OCI-LY3 (cell line): ENCODE measurements around the gene PLXNC1.

Experiments used
- H2AFZ ChIP-seq: fragments of 200-600, 300-600 bp; shearing (Covaris generic); 2 replicates; pipeline ENCODE4 v1.6.0; 2014; ENCODE audit warnings: antibody characterized with exemption, low read depth, low read length
- H3K27ac ChIP-seq: fragments of 200-600, 300-600 bp; sonication (generic); 2 replicates; pipeline ENCODE4 v1.5.1; 2014; ENCODE audit warnings: mild to moderate bottlenecking, low read length, moderate library complexity, mixed read lengths
- H3K27me3 ChIP-seq: fragments of 200-600, 300-600 bp; sonication (generic); 2 replicates; pipeline ENCODE4 v1.6.1; 2014; ENCODE audit warnings: low read depth, low read length, mixed read lengths
- H3K36me3 ChIP-seq: fragments of 200-600, 300-600 bp; sonication (generic); replicated peaks from 2 replicates; pipeline ENCODE3; 2014; ENCODE audit warnings: low read depth, low read length, mixed read lengths
- H3K4me1 ChIP-seq: fragments of 300-600, 200-600 bp; sonication (generic); 2 replicates; pipeline ENCODE4 v1.6.1; 2014; ENCODE audit warnings: low read length, mixed read lengths
- H3K4me2 ChIP-seq: fragments of 200-600, 300-600 bp; sonication (generic); 2 replicates; pipeline ENCODE4 v1.6.1; 2014; ENCODE audit warnings: low read length, mixed read lengths
- H3K4me3 ChIP-seq: fragments of 300-600, 200-600 bp; sonication (generic); 2 replicates; pipeline ENCODE4 v1.5.1; 2014; ENCODE audit warnings: antibody characterized with exemption, mild to moderate bottlenecking, low read length, moderate library complexity
- H3K79me2 ChIP-seq: fragments of 300-600, 200-600 bp; shearing (Covaris generic); 2 replicates; pipeline ENCODE4 v1.6.1; 2014; ENCODE audit warnings: mild to moderate bottlenecking, low read length, mixed read lengths
- H3K9ac ChIP-seq: fragments of 300-600, 200-600 bp; shearing (Covaris generic); 2 replicates; pipeline ENCODE4 v1.6.0; 2014; ENCODE audit warnings: mild to moderate bottlenecking, low read length, moderate library complexity
- H3K9me3 ChIP-seq: fragments of 200-600, 300-600 bp; shearing (Covaris generic); 2 replicates; pipeline ENCODE4 v1.6.1; 2014; ENCODE audit warnings: low read length, mixed read lengths; ENCODE audit not compliant: insufficient read depth
- H4K20me1 ChIP-seq: fragments of 200-600, 300-600 bp; sonication (generic); 2 replicates; pipeline ENCODE4 v1.6.1; 2016; ENCODE audit warnings: low read length, mixed read lengths; ENCODE audit not compliant: insufficient read depth
- CTCF ChIP-seq: fragments of 200-600, 300-600 bp; sonication (generic); IDR thresholded peaks from 2 replicates; pipeline ENCODE4 v1.5.1; 2014; ENCODE audit warnings: antibody characterized with exemption, low read length, low read depth
- EZH2phosphoT487 ChIP-seq: fragments of 200-600 bp; shearing (Covaris generic); IDR thresholded peaks from 2 replicates; pipeline ENCODE4 v1.6.1; 2018; ENCODE audit warnings: antibody characterized with exemption, mixed run types, low read depth

The PLXNC1 gene

GRCh38 chr12:94123127-94123526, 25.2 kb upstream of the PLXNC1 start:
- peaks cover 18% of the 10 kb centered on the region for H3K27me3 ChIP-seq
- H3K4me3 ChIP-seq = no peak overlapping the region
- no peak overlapping the region for H3K9ac ChIP-seq
- H3K9me3 ChIP-seq = no peaks in the 10 kb centered on the region
- H2AFZ ChIP-seq = no peak overlapping the region
- no peaks in the 10 kb centered on the region for H4K20me1 ChIP-seq
- H3K4me2 ChIP-seq = no peak overlapping the region
- H3K27ac ChIP-seq = no peak overlapping the region
- no peaks in the 10 kb centered on the region for H3K79me2 ChIP-seq
- TF ChIP-seq EZH2phosphoT487 (no peak), CTCF (no peak)
- H3K36me3 ChIP-seq = no peaks in the 10 kb centered on the region
- peaks cover 13% of the 10 kb centered on the region for H3K4me1 ChIP-seq

GRCh38 chr12:94126067-94126466, 22.3 kb upstream of the PLXNC1 start:
- no peaks in the 10 kb centered on the region for H3K79me2 ChIP-seq
- H3K27ac ChIP-seq = no peak overlapping the region
- H4K20me1 ChIP-seq = no peaks in the 10 kb centered on the region
- H3K4me1 ChIP-seq = peaks cover 13% of the 10 kb centered on the region
- H3K9me3 ChIP-seq = no peaks in the 10 kb centered on the region
- no peak overlapping the region for H3K9ac ChIP-seq
- no peak overlapping the region for H2AFZ ChIP-seq
- H3K36me3 ChIP-seq = no peaks in the 10 kb centered on the region
- no peak for TF ChIP-seq EZH2phosphoT487
- TF ChIP-seq CTCF = no peak
- H3K4me2 ChIP-seq = no peak overlapping the region
- H3K4me3 ChIP-seq = no peak overlapping the region
- peaks cover 33% of the 10 kb centered on the region for H3K27me3 ChIP-seq

- Histone ChIP-seq H3K27ac (no peak overlapping the region), H3K9ac (no peak overlapping the region), H3K9me3 (no peaks in the 10 kb centered on the region), H3K79me2 (no peaks in the 10 kb centered on the region), H3K36me3 (no peaks in the 10 kb centered on the region), H4K20me1 (no peaks in the 10 kb centered on the region), H2AFZ (no peak overlapping the region), H3K4me1 (peaks cover 13% of the 10 kb centered on the region), H3K4me3 (no peak overlapping the region), H3K27me3 (peaks cover 33% of the 10 kb centered on the region), H3K4me2 (no peak overlapping the region)
- TF ChIP-seq CTCF (no peak), EZH2phosphoT487 (no peak)
Measured at GRCh38 chr12:94127239-94128131, 20.9 kb upstream of the PLXNC1 start.

- Histone ChIP-seq H3K4me1 (peaks cover 13% of the 10 kb centered on the region), H3K27me3 (peaks cover 33% of the 10 kb centered on the region), H3K9me3 (no peaks in the 10 kb centered on the region), H3K36me3 (no peaks in the 10 kb centered on the region), H3K27ac (no peak overlapping the region), H3K79me2 (no peaks in the 10 kb centered on the region), H4K20me1 (no peaks in the 10 kb centered on the region), H3K9ac (no peak overlapping the region), H2AFZ (no peak overlapping the region), H3K4me2 (no peak overlapping the region), H3K4me3 (no peak overlapping the region)
- TF ChIP-seq EZH2phosphoT487 = no peak
- TF ChIP-seq CTCF = no peak
Measured at GRCh38 chr12:94128280-94128679, 20.1 kb upstream of the PLXNC1 start.
